Neural cell (in vitro differentiated cells): Measurements from ENCODE around the gene CFAP20DC. TPM values are rescaled to one million over a fixed set of nuclear protein-coding genes. Genes with fewer than 3 reads are reported as not detected.

ENCODE experiments used
- H2AFZ ChIP-seq: fragments of 200-600, 300-800 bp; sonication (generic), shearing (Covaris generic); 2 replicates; pipeline ENCODE4 v1.6.0; 2014; ENCODE audit warnings: low read depth, mild to moderate bottlenecking, antibody characterized with exemption, low read length, moderate library complexity
- H3F3A ChIP-seq: fragments of 200-600 bp; shearing (Covaris generic); 2 replicates; pipeline ENCODE4 v1.6.1; 2016; ENCODE audit warnings: mild to moderate bottlenecking, moderate library complexity, mixed read lengths, antibody characterized with exemption, low read length; ENCODE audit not compliant: insufficient read depth, poor library complexity, severe bottlenecking
- H3K27ac ChIP-seq: fragments of 200-600, 300-800 bp; sonication (generic), shearing (Covaris generic); 2 replicates; pipeline ENCODE4 v1.5.1; 2014; ENCODE audit warnings: mild to moderate bottlenecking, low read length, moderate library complexity
- H3K27me3 ChIP-seq: fragments of 300-800, 200-600 bp; sonication (generic), shearing (Covaris generic); 2 replicates; pipeline ENCODE4 v1.6.0; 2014; ENCODE audit warnings: mild to moderate bottlenecking, low read depth, low read length, moderate library complexity; ENCODE audit not compliant: insufficient read depth
- H3K36me3 ChIP-seq: fragments of 300-800, 200-600 bp; sonication (generic), shearing (Covaris generic); 2 replicates; pipeline ENCODE4 v1.5.1; 2014; ENCODE audit warnings: mild to moderate bottlenecking, antibody characterized with exemption, low read length, moderate library complexity; ENCODE audit not compliant: insufficient read depth
- H3K4me2 ChIP-seq: fragments of 300-800, 200-600 bp; sonication (generic), shearing (Covaris generic); 2 replicates; pipeline ENCODE4 v1.6.0; 2014; ENCODE audit warnings: mild to moderate bottlenecking, low read length
- H3K4me3 ChIP-seq: fragments of 300-800, 200-600 bp; sonication (generic), shearing (Covaris generic); 2 replicates; pipeline ENCODE4 v1.5.1; 2014; ENCODE audit warnings: mild to moderate bottlenecking, low read length, moderate library complexity
- H3K79me2 ChIP-seq: fragments of 200-600 bp; shearing (Covaris generic); replicated peaks from 2 replicates; pipeline ENCODE4 v1.6.0; 2014; ENCODE audit warnings: mild to moderate bottlenecking, low read length, moderate library complexity; ENCODE audit not compliant: insufficient read depth
- H3K9ac ChIP-seq: fragments of 300-800, 200-600 bp; sonication (generic), shearing (Covaris generic); 2 replicates; pipeline ENCODE4 v1.6.1; 2016; ENCODE audit warnings: mild to moderate bottlenecking, low read length, mixed read lengths
- H3K9me2 ChIP-seq: fragments of 200-600 bp; shearing (Covaris generic); 2 replicates; pipeline ENCODE4 v1.6.1; 2016; ENCODE audit warnings: mild to moderate bottlenecking, low read length, mixed read lengths; ENCODE audit not compliant: insufficient read depth
- H3K9me3 ChIP-seq: fragments of 200-600, 300-800 bp; sonication (generic), shearing (Covaris generic); 2 replicates; pipeline ENCODE4 v1.6.1; 2016; ENCODE audit warnings: mild to moderate bottlenecking, mixed run types, low read length, moderate library complexity, mixed read lengths
- H4K20me1 ChIP-seq: fragments of 200-600 bp; shearing (Covaris generic); 2 replicates; pipeline ENCODE4 v1.6.1; 2016; ENCODE audit warnings: mild to moderate bottlenecking, mixed run types; ENCODE audit not compliant: insufficient read depth
- EP300 ChIP-seq: fragments of 450-650 bp; conservative IDR thresholded peaks from 2 replicates; pipeline ENCODE4 v1.6.1; 2014; ENCODE audit warnings: antibody characterized with exemption, mild to moderate bottlenecking, moderate library complexity; ENCODE audit not compliant: poor library complexity, severe bottlenecking
- EZH2 ChIP-seq: fragments of 200-600, 300-800 bp; shearing (Covaris generic), sonication (generic); IDR thresholded peaks from 2 replicates; pipeline ENCODE4 v1.6.1; 2014; ENCODE audit warnings: antibody characterized with exemption, low read length, borderline replicate concordance, mild to moderate bottlenecking; ENCODE audit not compliant: insufficient read depth, poor library complexity, severe bottlenecking
- MXI1 ChIP-seq: fragments of 450-650 bp; conservative IDR thresholded peaks from 2 replicates; pipeline ENCODE4 v1.6.1; 2014; ENCODE audit warnings: antibody characterized with exemption, mild to moderate bottlenecking; ENCODE audit not compliant: poor library complexity, severe bottlenecking
- POLR2AphosphoS5 ChIP-seq: IDR thresholded peaks from 2 replicates; pipeline ENCODE4 v1.6.1; 2012
- RAD21 ChIP-seq: fragments of 450-650 bp; conservative IDR thresholded peaks from 2 replicates; pipeline ENCODE4 v1.6.1; 2014; ENCODE audit warnings: antibody characterized with exemption, mild to moderate bottlenecking, moderate library complexity
- SMC3 ChIP-seq: fragments of 450-650 bp; conservative IDR thresholded peaks from 2 replicates; pipeline ENCODE4 v1.6.1; 2014; ENCODE audit warnings: antibody characterized with exemption, mild to moderate bottlenecking, moderate library complexity; ENCODE audit not compliant: poor library complexity
- TAF1 ChIP-seq: IDR thresholded peaks from 2 replicates; pipeline ENCODE4 v1.6.1; 2012; ENCODE audit warnings: low read depth
- polyA plus RNA-seq: library from polyadenylated mRNA; depleted of rRNA; stranded (reverse); fragments of >200 nt; gene quantifications from 2 replicates; pipeline ENCODE4 v1.2.3, GENCODE V29; 2014
- TF ChIP-seq, protein P1 (sequence below): fragments of 450-650 bp; IDR thresholded peaks from 2 replicates; pipeline ENCODE4 v1.5.1; 2014; ENCODE audit warnings: antibody characterized with exemption, mild to moderate bottlenecking, moderate library complexity; ENCODE audit not compliant: poor library complexity, severe bottlenecking
- TF ChIP-seq, protein P2 (sequence below): IDR thresholded peaks from 2 replicates; pipeline ENCODE4 v1.6.1; 2012; ENCODE audit warnings: borderline replicate concordance

CFAP20DC gene
- polyA plus RNA-seq, 1 donor from 2014 or later, result not detected

DNA sequence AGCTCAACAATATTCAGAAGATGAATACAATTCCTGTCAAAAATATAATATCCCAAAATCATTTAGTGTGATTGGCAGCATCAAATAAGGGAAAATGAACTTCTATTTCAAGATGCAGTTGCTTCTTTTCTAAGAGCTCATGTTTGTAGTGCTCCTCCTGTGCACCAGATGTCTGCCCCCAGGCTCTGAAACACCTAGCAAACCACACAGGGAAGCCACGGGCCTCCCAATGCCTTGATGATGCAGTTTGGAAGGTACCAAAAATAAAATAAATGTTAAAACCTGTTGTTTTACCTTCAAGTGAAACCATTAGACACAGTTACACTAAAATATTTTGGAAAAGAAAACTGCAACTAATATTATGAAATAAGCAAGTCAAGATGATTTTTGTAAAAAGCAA is 22.2 kb downstream of the CFAP20DC start:
- Histone ChIP-seq H3K9ac (no peak overlapping the region), H3K4me2 (no peak overlapping the region), H3K4me3 (no peak overlapping the region), H3K27me3 (no peaks in the 10 kb centered on the region), H2AFZ (no peak overlapping the region), H4K20me1 (no peaks in the 10 kb centered on the region), H3K27ac (no peak overlapping the region), H3K9me3 (no peaks in the 10 kb centered on the region), H3K9me2 (no peaks in the 10 kb centered on the region), H3F3A (no peaks in the 10 kb centered on the region), H3K36me3 (no peaks in the 10 kb centered on the region), H3K79me2 (no peaks in the 10 kb centered on the region)
- TF ChIP-seq RAD21 (no peak), EP300 (no peak), MXI1 (no peak), EZH2 (no peak), TAF1 (no peak), SMC3 (no peak), POLR2AphosphoS5 (no peak)
- TF ChIP-seq, protein P1, sequence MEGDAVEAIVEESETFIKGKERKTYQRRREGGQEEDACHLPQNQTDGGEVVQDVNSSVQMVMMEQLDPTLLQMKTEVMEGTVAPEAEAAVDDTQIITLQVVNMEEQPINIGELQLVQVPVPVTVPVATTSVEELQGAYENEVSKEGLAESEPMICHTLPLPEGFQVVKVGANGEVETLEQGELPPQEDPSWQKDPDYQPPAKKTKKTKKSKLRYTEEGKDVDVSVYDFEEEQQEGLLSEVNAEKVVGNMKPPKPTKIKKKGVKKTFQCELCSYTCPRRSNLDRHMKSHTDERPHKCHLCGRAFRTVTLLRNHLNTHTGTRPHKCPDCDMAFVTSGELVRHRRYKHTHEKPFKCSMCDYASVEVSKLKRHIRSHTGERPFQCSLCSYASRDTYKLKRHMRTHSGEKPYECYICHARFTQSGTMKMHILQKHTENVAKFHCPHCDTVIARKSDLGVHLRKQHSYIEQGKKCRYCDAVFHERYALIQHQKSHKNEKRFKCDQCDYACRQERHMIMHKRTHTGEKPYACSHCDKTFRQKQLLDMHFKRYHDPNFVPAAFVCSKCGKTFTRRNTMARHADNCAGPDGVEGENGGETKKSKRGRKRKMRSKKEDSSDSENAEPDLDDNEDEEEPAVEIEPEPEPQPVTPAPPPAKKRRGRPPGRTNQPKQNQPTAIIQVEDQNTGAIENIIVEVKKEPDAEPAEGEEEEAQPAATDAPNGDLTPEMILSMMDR, result no peak
- TF ChIP-seq, protein P2, sequence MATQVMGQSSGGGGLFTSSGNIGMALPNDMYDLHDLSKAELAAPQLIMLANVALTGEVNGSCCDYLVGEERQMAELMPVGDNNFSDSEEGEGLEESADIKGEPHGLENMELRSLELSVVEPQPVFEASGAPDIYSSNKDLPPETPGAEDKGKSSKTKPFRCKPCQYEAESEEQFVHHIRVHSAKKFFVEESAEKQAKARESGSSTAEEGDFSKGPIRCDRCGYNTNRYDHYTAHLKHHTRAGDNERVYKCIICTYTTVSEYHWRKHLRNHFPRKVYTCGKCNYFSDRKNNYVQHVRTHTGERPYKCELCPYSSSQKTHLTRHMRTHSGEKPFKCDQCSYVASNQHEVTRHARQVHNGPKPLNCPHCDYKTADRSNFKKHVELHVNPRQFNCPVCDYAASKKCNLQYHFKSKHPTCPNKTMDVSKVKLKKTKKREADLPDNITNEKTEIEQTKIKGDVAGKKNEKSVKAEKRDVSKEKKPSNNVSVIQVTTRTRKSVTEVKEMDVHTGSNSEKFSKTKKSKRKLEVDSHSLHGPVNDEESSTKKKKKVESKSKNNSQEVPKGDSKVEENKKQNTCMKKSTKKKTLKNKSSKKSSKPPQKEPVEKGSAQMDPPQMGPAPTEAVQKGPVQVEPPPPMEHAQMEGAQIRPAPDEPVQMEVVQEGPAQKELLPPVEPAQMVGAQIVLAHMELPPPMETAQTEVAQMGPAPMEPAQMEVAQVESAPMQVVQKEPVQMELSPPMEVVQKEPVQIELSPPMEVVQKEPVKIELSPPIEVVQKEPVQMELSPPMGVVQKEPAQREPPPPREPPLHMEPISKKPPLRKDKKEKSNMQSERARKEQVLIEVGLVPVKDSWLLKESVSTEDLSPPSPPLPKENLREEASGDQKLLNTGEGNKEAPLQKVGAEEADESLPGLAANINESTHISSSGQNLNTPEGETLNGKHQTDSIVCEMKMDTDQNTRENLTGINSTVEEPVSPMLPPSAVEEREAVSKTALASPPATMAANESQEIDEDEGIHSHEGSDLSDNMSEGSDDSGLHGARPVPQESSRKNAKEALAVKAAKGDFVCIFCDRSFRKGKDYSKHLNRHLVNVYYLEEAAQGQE, result no peak

DNA sequence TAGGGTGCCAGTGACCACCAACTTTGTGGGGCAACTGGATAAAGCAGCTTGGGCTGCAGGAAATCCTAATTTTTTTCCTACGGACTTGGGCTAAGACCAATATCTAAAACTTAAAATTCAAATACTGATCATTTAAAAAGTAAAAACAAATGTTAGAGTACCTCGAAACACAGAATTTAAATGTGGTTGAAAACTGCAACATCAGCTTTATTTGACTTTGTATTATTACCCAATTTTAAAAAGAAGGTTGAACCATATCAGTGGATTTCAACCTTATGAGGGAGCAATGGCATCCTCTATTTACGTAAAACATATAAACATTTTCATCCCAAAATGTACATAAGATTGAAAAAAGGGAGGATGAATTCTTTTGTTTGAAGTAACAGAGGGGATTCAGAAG is 26.2 kb downstream of the CFAP20DC start:
- H3F3A ChIP-seq, result no peaks in the 10 kb centered on the region
- H3K36me3 ChIP-seq, result no peaks in the 10 kb centered on the region
- no peak overlapping the region for H3K4me2 ChIP-seq
- TF ChIP-seq POLR2AphosphoS5 (no peak), EZH2 (no peak), MXI1 (no peak), TAF1 (no peak)
- H3K9me2 ChIP-seq, result no peaks in the 10 kb centered on the region
- H3K9ac ChIP-seq, result no peak overlapping the region
- no peak overlapping the region for H2AFZ ChIP-seq
- H3K9me3 ChIP-seq, result no peaks in the 10 kb centered on the region
- no peaks in the 10 kb centered on the region for H3K79me2 ChIP-seq
- no peaks in the 10 kb centered on the region for H3K27me3 ChIP-seq
- H3K4me3 ChIP-seq, result no peak overlapping the region
- no peaks in the 10 kb centered on the region for H4K20me1 ChIP-seq
- H3K27ac ChIP-seq, result no peak overlapping the region

DNA sequence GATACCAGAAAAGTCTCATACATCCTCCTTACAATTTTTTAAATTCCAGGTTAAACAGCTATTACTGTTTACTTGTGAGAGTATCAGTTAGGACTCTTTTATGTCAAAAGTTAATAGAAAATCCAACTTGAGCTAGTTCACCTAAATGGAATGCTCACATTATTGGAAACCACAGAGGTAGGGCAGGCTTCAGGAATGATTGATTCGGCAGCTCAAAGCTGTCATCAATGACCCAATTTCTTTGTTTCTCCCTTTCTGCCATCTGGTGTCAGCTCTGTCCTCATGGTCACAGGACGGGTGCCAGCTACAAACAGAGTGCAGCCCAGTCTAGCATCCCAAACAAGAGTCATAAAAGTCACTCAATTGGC is 32.2 kb downstream of the CFAP20DC start:
- H3K36me3 ChIP-seq, result no peaks in the 10 kb centered on the region
- no peak overlapping the region for H3K4me3 ChIP-seq
- H3K4me2 ChIP-seq, result no peak overlapping the region
- TF ChIP-seq SMC3 (no peak), RAD21 (no peak), MXI1 (no peak), EZH2 (no peak), EP300 (no peak), POLR2AphosphoS5 (no peak), TAF1 (no peak)
- TF ChIP-seq, protein P1, result no peak
- TF ChIP-seq, protein P2, result no peak
- H3K9ac ChIP-seq, result no peak overlapping the region
- no peaks in the 10 kb centered on the region for H3F3A ChIP-seq
- no peaks in the 10 kb centered on the region for H3K79me2 ChIP-seq
- no peaks in the 10 kb centered on the region for H3K9me2 ChIP-seq
- H3K9me3 ChIP-seq, result no peaks in the 10 kb centered on the region
- H4K20me1 ChIP-seq, result no peaks in the 10 kb centered on the region
- H2AFZ ChIP-seq, result no peak overlapping the region
- H3K27me3 ChIP-seq, result no peaks in the 10 kb centered on the region
- H3K27ac ChIP-seq, result no peak overlapping the region
